GM12878 (cell line): Measurements from ENCODE around the gene NOVA2. TPM values are rescaled to one million over a fixed set of nuclear protein-coding genes. Genes with fewer than 3 reads are reported as not detected.

ENCODE experiments used
- ATAC-seq: fragments of 200-7000 bp; cut with Tn5 transposase; 3 replicates; pipeline ENCODE4 v1.9.1; 2020; ENCODE audit warnings: mild to moderate bottlenecking, moderate library complexity
- BruUV-seq: library from RNA; stranded (reverse); fragments of 400-500 nt; replicated peaks from 2 replicates; lab custom pipeline; 2021; lab: Mats Ljungman, UMichigan
- CTCF ChIA-PET: fragments of 300-600 bp; sonication (Branson Sonifier 250); formaldehyde crosslinking; extraction: SDS; loops from one replicate; lab custom pipeline; 2021; ENCODE audit warnings: inconsistent platforms; lab: Yijun Ruan, JAX
- POLR2A ChIA-PET: fragments of 350-600 bp; formaldehyde crosslinking; extraction: SDS; loops from one replicate; lab custom pipeline; 2021; ENCODE audit warnings: inconsistent platforms; lab: Charles Lee
- RAD21 ChIA-PET: fragments of 300-600 bp; sonication (Branson Sonifier 250); formaldehyde crosslinking; loops from one replicate; lab custom pipeline; 2023; ENCODE audit warnings: antibody characterized with exemption; ENCODE audit not compliant: unreplicated experiment; lab: Charles Lee
- SMC1A ChIA-PET: fragments of 300-600 bp; sonication (Branson Sonifier 250); formaldehyde crosslinking; loops from one replicate; lab custom pipeline; 2023; ENCODE audit not compliant: unreplicated experiment, uncharacterized antibody; lab: Charles Lee
- DNase-seq: peaks from one replicate; pipeline ENCODE4 v3.0.0-alpha.2; 2011; ENCODE audit warnings: low read depth, low spot score
- FAIRE-seq: peaks from 3 replicates; lab custom pipeline; 2011; peaks lifted over from hg19 to GRCh38; lab: Jason Lieb, UNC
- H2AFZ ChIP-seq: 2 replicates; pipeline ENCODE4 v1.6.0; 2011; ENCODE audit warnings: low read depth, low read length, control low read depth; ENCODE audit not compliant: control insufficient read depth
- H3K27ac ChIP-seq: 2 replicates; pipeline ENCODE4 v1.5.1; 2011; ENCODE audit warnings: control low read depth; ENCODE audit not compliant: control insufficient read depth, insufficient read depth
- H3K27me3 ChIP-seq, 2 experiments: replicated peaks in 1 of 2; 2 replicates each; pipeline versions ENCODE4 v1.6.0 to v1.6.1; 2011; ENCODE audit warnings: low read length in 1 of 2; ENCODE audit not compliant: control insufficient read depth in 2 of 2, insufficient read depth in 2 of 2
- H3K36me3 ChIP-seq, 2 experiments: 2 replicates each; pipeline ENCODE4 v1.5.1; 2011; ENCODE audit warnings: low read length in 1 of 2; ENCODE audit not compliant: control insufficient read depth in 2 of 2, insufficient read depth in 2 of 2
- H3K4me1 ChIP-seq: 2 replicates; pipeline ENCODE4 v1.6.1; 2011; ENCODE audit warnings: mild to moderate bottlenecking, low read length, moderate library complexity, mixed read lengths; ENCODE audit not compliant: control insufficient read depth, insufficient read depth
- H3K4me2 ChIP-seq: 2 replicates; pipeline ENCODE4 v1.6.0; 2011; ENCODE audit warnings: control low read depth; ENCODE audit not compliant: control insufficient read depth, insufficient read depth
- H3K4me3 ChIP-seq: fragments of 200-600 bp; sonication (generic); 2 replicates; pipeline ENCODE4 v1.5.1; 2016
- H3K79me2 ChIP-seq: 2 replicates; pipeline ENCODE4 v1.6.0; 2011; ENCODE audit warnings: low read length; ENCODE audit not compliant: control insufficient read depth, insufficient read depth
- H3K9ac ChIP-seq: 2 replicates; pipeline ENCODE4 v1.8.0; 2011; ENCODE audit warnings: low read length, control low read depth, mixed read lengths; ENCODE audit not compliant: control insufficient read depth, insufficient read depth
- H3K9me3 ChIP-seq: replicated peaks from 3 replicates; pipeline ENCODE4 v1.5.1; 2011; ENCODE audit warnings: mild to moderate bottlenecking, low read length; ENCODE audit not compliant: control insufficient read depth, insufficient read depth
- H4K20me1 ChIP-seq: 2 replicates; pipeline ENCODE4 v1.6.0; 2011; ENCODE audit not compliant: control insufficient read depth, insufficient read depth
- CBX3 ChIP-seq: fragments of 200-600 bp; sonication (generic); IDR thresholded peaks from 2 replicates; pipeline ENCODE4 v1.6.1; 2016; ENCODE audit warnings: low read depth, borderline replicate concordance
- EED ChIP-seq: sonication (generic); IDR thresholded peaks from 2 replicates; pipeline ENCODE4 v1.6.1; 2016; ENCODE audit warnings: antibody characterized with exemption, low read depth
- GABPA ChIP-seq: IDR thresholded peaks from 2 replicates; pipeline ENCODE4 v1.6.1; 2014; ENCODE audit warnings: antibody characterized with exemption, low read depth, mild to moderate bottlenecking, inconsistent platforms
- LARP7 ChIP-seq: fragments of 450-650 bp; IDR thresholded peaks from 2 replicates; pipeline ENCODE4 v1.6.1; 2017; ENCODE audit warnings: mild to moderate bottlenecking
- NFYB ChIP-seq: IDR thresholded peaks from 2 replicates; pipeline ENCODE4 v1.6.1; 2011; ENCODE audit warnings: low read depth, mild to moderate bottlenecking, low read length, improper control_type of control experiment, moderate library complexity; ENCODE audit not compliant: insufficient read depth
- SMC3 ChIP-seq: IDR thresholded peaks from 2 replicates; pipeline ENCODE4 v1.6.1; 2011; ENCODE audit warnings: low read length, improper control_type of control experiment, borderline replicate concordance
- SP1 ChIP-seq: IDR thresholded peaks from one replicate; pipeline ENCODE4 v1.6.1; 2011; ENCODE audit warnings: low read depth, low read length
- TCF12 ChIP-seq: IDR thresholded peaks from 2 replicates; pipeline ENCODE4 v1.6.1; 2011; ENCODE audit warnings: low read depth, mild to moderate bottlenecking, low read length
- ZBED1 ChIP-seq: IDR thresholded peaks from 2 replicates; pipeline ENCODE4 v1.6.1; 2016; ENCODE audit warnings: borderline replicate concordance
- WGBS: methylation state at CpG from one replicate; pipeline ENCODE4 v1.1.6; 2016; ENCODE audit warnings: low lambda C conversion rate; ENCODE audit not compliant: insufficient replicate concordance, insufficient coverage; ENCODE audit errors: missing lambda C conversion rate; 5-methylcytosine and 5-hydroxymethylcytosine counted together
- in situ Hi-C: fragments of 300-500 bp; cut with MboI; formaldehyde crosslinking; loops from 9 replicates; pipeline ENCODE4 v1.14.3; 2018; ENCODE audit warnings: mixed read lengths
- intact Hi-C: fragments of 100-400 bp; cut with micrococcal nuclease; formaldehyde crosslinking; loops from one replicate; pipeline ENCODE4 v1.14.2; 2022; ENCODE audit not compliant: unreplicated experiment
- polyA plus RNA-seq, 11 experiments: library from polyadenylated mRNA; depleted of rRNA in 4 of 11; unstranded in 6 of 11; stranded (reverse) in 5 of 11; fragments of >200 nt; fragmentation: Nextera tagmentation in 4 of 11; fragmentation: Illumina TruSeq in 1 of 11; extraction: Ambion mirVana in 4 of 11; extraction: Trizol in 1 of 11; gene quantifications; 1 replicate in 1 of 11; 2 replicates in 10 of 11; pipeline versions ENCODE4 v1.2.1 to v1.2.3, GENCODE V29; 2011 to 2016; ENCODE audit warnings: inconsistent platforms in 2 of 11, missing spikeins in 2 of 11, low read depth in 1 of 11
- total RNA-seq, 4 experiments: library from RNA; depleted of rRNA in 3 of 4; stranded (reverse); fragments of >200 nt in 3 of 4; fragmentation: Illumina TruSeq in 1 of 4; extraction: Trizol in 1 of 4; gene quantifications; 2 replicates each; pipeline versions ENCODE4 v1.2.1 to v1.2.3, GENCODE V29; 2013 to 2021
- TF ChIP-seq, protein P1 (sequence below): fragments of 450-650 bp; IDR thresholded peaks from 2 replicates; pipeline ENCODE4 v1.6.1; 2017; ENCODE audit warnings: antibody characterized with exemption, mild to moderate bottlenecking, moderate library complexity

NOVA2 gene
- total and polyA plus RNA-seq, 10 of the 15 experiments (the other 5 are each of a cell fraction or from before 2014, with no cell fraction given), result under 0.01 to 0.44 (median 0.03) TPM; not detected in 4

DNA sequence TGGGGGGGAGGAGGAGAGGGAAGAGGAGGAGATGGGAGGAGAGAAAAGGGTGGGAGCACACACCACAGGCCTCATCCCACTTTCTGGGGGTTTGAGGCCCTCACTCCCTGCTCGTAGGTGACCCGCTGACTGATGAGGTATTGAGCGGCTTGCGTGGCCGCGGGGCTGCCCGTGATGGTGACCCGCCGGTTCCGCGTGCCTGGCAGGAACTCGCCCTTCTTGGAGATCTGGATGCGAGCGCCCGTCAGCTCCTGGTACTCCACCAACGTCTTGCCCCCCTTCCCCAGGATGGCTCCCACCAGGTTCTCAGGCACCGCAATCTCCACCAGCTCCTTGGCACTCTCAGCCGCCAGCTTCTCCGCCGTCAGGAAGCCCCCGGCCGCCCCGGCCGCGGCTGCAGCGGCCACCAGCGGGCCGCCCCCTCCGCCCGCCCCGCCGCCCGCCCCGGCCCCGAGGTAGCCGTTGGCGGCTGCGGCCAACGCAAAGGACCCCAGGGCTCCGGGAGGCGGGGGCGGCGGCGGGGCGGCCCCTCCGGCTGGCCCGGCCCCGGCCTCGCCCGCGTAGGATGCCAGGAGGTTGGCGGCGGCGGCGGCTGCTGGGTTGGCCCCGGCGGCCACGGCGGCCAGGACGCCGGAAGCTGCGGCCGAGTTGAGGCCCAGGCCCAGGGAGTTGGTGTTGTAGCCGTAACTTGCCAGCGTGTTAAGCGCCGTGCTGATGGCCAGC is 33.7 kb downstream of the NOVA2 start:
- Histone ChIP-seq H3K27ac (no peak overlapping the region), H4K20me1 (no peaks in the 10 kb centered on the region), H3K79me2 (no peaks in the 10 kb centered on the region), H3K4me1 (no peaks in the 10 kb centered on the region), H3K9me3 (no peaks in the 10 kb centered on the region), H2AFZ (no peak overlapping the region), H3K9ac (no peak overlapping the region), H3K4me3 (no peak overlapping the region), H3K27me3 (no peaks in the 10 kb centered on the region), H3K36me3 (no peaks in the 10 kb centered on the region), H3K4me2 (no peak overlapping the region)
- CTCF ChIA-PET, result no interaction called here
- TF ChIP-seq NFYB, result no peak
- no peak for TF ChIP-seq SP1
- TF ChIP-seq ZBED1, result no peak
- ATAC-seq, result no peak
- no peak for FAIRE-seq
- 59% methylated on average over 25 of the region's 67 CpGs for WGBS
- DNase-seq, result no peak
- in situ Hi-C loops (no loop called here), intact Hi-C loops (no loop called here)
- no TSS peak for BruUV-seq
- POLR2A ChIA-PET, result no interaction called here
- SMC1A ChIA-PET, result no interaction called here
- RAD21 ChIA-PET, result no interaction called here

DNA sequence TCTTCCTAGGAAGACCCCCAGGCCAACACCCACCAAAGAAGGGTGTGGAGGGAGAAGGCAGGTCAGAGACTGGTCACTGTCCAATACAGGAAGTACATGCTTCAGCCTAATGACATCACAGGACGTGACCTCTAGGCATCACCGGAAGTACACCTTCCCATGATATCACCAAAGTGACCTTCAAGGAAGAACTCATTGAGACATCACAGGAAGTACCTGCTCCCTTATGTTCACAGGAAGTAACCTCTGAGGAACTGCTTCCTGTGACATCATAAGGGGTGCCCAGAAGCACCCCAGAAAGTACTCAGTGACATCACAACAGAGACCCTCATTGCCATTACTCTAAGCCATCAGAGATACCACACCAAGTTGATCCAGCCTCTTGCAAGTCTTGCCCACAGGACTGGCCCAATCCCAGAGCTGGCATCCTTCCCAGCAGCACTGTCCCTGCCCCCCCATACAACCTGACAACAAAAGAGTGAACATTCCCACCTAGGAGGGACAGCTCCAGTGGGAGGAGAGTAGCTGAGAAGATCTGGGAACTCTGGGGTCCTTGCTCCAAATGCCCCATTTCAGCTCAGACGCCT is 34.8 kb downstream of the NOVA2 start:
- no peak for ATAC-seq
- TF ChIP-seq EED (no peak), SP1 (no peak), CBX3 (no peak), TCF12 (no peak), GABPA (0 out of 2 replicates have a peak, but pooled peaks have one; percentile 34), LARP7 (no peak), SMC3 (no peak), NFYB (no peak)
- TF ChIP-seq, protein P1, sequence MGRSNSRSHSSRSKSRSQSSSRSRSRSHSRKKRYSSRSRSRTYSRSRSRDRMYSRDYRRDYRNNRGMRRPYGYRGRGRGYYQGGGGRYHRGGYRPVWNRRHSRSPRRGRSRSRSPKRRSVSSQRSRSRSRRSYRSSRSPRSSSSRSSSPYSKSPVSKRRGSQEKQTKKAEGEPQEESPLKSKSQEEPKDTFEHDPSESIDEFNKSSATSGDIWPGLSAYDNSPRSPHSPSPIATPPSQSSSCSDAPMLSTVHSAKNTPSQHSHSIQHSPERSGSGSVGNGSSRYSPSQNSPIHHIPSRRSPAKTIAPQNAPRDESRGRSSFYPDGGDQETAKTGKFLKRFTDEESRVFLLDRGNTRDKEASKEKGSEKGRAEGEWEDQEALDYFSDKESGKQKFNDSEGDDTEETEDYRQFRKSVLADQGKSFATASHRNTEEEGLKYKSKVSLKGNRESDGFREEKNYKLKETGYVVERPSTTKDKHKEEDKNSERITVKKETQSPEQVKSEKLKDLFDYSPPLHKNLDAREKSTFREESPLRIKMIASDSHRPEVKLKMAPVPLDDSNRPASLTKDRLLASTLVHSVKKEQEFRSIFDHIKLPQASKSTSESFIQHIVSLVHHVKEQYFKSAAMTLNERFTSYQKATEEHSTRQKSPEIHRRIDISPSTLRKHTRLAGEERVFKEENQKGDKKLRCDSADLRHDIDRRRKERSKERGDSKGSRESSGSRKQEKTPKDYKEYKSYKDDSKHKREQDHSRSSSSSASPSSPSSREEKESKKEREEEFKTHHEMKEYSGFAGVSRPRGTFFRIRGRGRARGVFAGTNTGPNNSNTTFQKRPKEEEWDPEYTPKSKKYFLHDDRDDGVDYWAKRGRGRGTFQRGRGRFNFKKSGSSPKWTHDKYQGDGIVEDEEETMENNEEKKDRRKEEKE, result no peak
- SMC1A ChIA-PET, result no interaction called here
- H2AFZ ChIP-seq, result no peak overlapping the region
- WGBS, result 35% methylated on average over 3 of the region's 3 CpGs
- intact Hi-C loops (no loop called here), in situ Hi-C loops (no loop called here)
- no peak for FAIRE-seq
- H3K4me2 ChIP-seq, result no peak overlapping the region
- H3K9ac ChIP-seq, result no peak overlapping the region
- no TSS peak for BruUV-seq
- no peak overlapping the region for H3K4me3 ChIP-seq
- RAD21 ChIA-PET, result no interaction called here
- no peak overlapping the region for H3K27ac ChIP-seq
- H3K9me3 ChIP-seq, result no peaks in the 10 kb centered on the region
- POLR2A ChIA-PET, result no interaction called here
- no peaks in the 10 kb centered on the region for H3K4me1 ChIP-seq
- no peaks in the 10 kb centered on the region for H3K36me3 ChIP-seq
- no peaks in the 10 kb centered on the region for H4K20me1 ChIP-seq
- H3K27me3 ChIP-seq, result no peaks in the 10 kb centered on the region
- DNase-seq, result no peak
- H3K79me2 ChIP-seq, result no peaks in the 10 kb centered on the region
- CTCF ChIA-PET, result no interaction called here
